ENCODE data around the gene NSUN4. TPM values are rescaled to one million over a fixed set of nuclear protein-coding genes. Genes with fewer than 3 reads are reported as not detected.

NSUN4 gene
- total RNA-seq, 4 donors from 2014 or later, result 23.4 to 40.0 (median 34.9) TPM

- H3K27ac ChIP-seq, result peak overlapping the region; percentile 98 to 100 (median 99)
- intact Hi-C loops (cut with DNase I), result loop anchor here (5.0 to 10.0 kb wide), 2 partner anchors 41 to 57 kb away; partner anchors contain the start of genes NSUN4 and RAD54L
- DNase-seq, result no peak
- WGBS, 2 donors, result 7 to 13% methylated on average over 17 of the region's 17 CpGs
- H3K9me3 ChIP-seq, result no peaks in the 10 kb centered on the region
- H3K4me3 ChIP-seq (replicated peaks in 1 of 3), result peak overlapping the region; percentile 30 to 93 (median 86)
- H3K36me3 ChIP-seq, result peaks cover 8 to 13% of the 10 kb centered on the region in 2 donors
- H3K4me1 ChIP-seq, result peaks cover 46 to 48% of the 10 kb centered on the region in 2 donors
- TF ChIP-seq POLR2A (IDR thresholded peaks at IDR 0.05) (no peak), CTCF (IDR thresholded peaks at IDR 0.05) (no peak)
- no peaks in the 10 kb centered on the region for H3K27me3 ChIP-seq
Observed at GRCh38 chr1:46301406-46301807, 39.2 kb upstream of the NSUN4 start.

- Histone ChIP-seq H3K4me3 (replicated peaks in 1 of 3) (peak overlapping the region; percentile 30 to 93 (median 86)), H3K27me3 (no peaks in the 10 kb centered on the region), H3K4me1 (peaks cover 46 to 51% of the 10 kb centered on the region in 2 donors), H3K27ac (peak overlapping the region; percentile 98 to 100 (median 99)), H3K9me3 (no peaks in the 10 kb centered on the region), H3K36me3 (peaks cover 3 to 6% of the 10 kb centered on the region in 2 donors)
- WGBS, 2 donors, result 1% methylated on average over 32 to 43 of the region's 79 CpGs
- peak; percentile 55 to 59 for DNase-seq
- TF ChIP-seq CTCF (IDR thresholded peaks at IDR 0.05) (peak in 2 of 6 experiments; percentile 16 to 23), POLR2A (IDR thresholded peaks at IDR 0.05) (peak in 1 of 2 donors; percentile 30)
- intact Hi-C loops (cut with DNase I), result loop anchor here (5.0 to 10.0 kb wide), 2 partner anchors 40 to 57 kb away; partner anchors contain the start of genes NSUN4 and RAD54L
Observed at GRCh38 chr1:46301808-46302640, 38.6 kb upstream of the NSUN4 start.

- DNase-seq, result peak; percentile 37 to 47
- WGBS, 2 donors, result 0% methylated on average over 2 of the region's 32 CpGs; no CpG with 5 or more reads in 1 of the 2 donors
- intact Hi-C loops (cut with DNase I), result loop anchor here (5.0 to 10.0 kb wide), 2 partner anchors 40 to 58 kb away; partner anchors contain the start of genes NSUN4 and RAD54L
- Histone ChIP-seq H3K36me3 (peaks cover 0 to under 1% of the 10 kb centered on the region in 2 donors), H3K27ac (peak overlapping the region; percentile 98 to 100 (median 99)), H3K27me3 (no peaks in the 10 kb centered on the region), H3K9me3 (no peaks in the 10 kb centered on the region), H3K4me3 (replicated peaks in 1 of 3) (peak overlapping the region; percentile 30 to 93 (median 86)), H3K4me1 (peaks cover 46 to 51% of the 10 kb centered on the region in 2 donors)
- TF ChIP-seq POLR2A (IDR thresholded peaks at IDR 0.05) (no peak), CTCF (IDR thresholded peaks at IDR 0.05) (no peak)
Observed at GRCh38 chr1:46302641-46303037, 38.0 kb upstream of the NSUN4 start.

- no peak for TF ChIP-seq CTCF (IDR thresholded peaks at IDR 0.05)
- TF ChIP-seq POLR2A (IDR thresholded peaks at IDR 0.05), result peak; percentile 72 to 91
- DNase-seq, result peak; percentile 95 to 96
- peaks cover 45 to 48% of the 10 kb centered on the region in 2 donors for H3K4me1 ChIP-seq
- peak within 1 kb of the TSS; percentile 98 to 100 (median 99) for H3K27ac ChIP-seq
- no peaks in the 10 kb centered on the region for H3K9me3 ChIP-seq
- WGBS, 2 donors, result 0 to 2% methylated on average over 7 to 36 of the region's 61 CpGs
- peak within 1 kb of the TSS; percentile 30 to 100 (median 86) for H3K4me3 ChIP-seq (replicated peaks in 1 of 3)
- no peaks in the 10 kb centered on the region for H3K36me3 ChIP-seq
- intact Hi-C loops (cut with DNase I), result loop anchor here (5.0 to 10.0 kb wide), 2 partner anchors 39 to 58 kb away; partner anchors contain the start of genes NSUN4 and RAD54L
- no peaks in the 10 kb centered on the region for H3K27me3 ChIP-seq
Observed at GRCh38 chr1:46303038-46303871, 37.4 kb upstream of the NSUN4 start, which contains the start of the genes LRRC41 and UQCRH. TSS of gene LRRC41 (minus strand) at chr1:46303616. CDS start at chr1:46303322, 294 bp downstream. TSS of gene UQCRH (plus strand) at chr1:46303698. CDS start at chr1:46303767, 69 bp downstream.

Data from thyroid gland (tissue), 4 donors.